Fibroblast of skin of left biceps (primary cell): ENCODE results near the gene UQCC2.

Experiments used
- DNase-seq, 2 experiments: peaks; one replicate each; pipeline ENCODE4 v3.0.0-alpha.2; 2013; ENCODE audit warnings: low read depth in 2 of 2

The UQCC2 gene

DNA sequence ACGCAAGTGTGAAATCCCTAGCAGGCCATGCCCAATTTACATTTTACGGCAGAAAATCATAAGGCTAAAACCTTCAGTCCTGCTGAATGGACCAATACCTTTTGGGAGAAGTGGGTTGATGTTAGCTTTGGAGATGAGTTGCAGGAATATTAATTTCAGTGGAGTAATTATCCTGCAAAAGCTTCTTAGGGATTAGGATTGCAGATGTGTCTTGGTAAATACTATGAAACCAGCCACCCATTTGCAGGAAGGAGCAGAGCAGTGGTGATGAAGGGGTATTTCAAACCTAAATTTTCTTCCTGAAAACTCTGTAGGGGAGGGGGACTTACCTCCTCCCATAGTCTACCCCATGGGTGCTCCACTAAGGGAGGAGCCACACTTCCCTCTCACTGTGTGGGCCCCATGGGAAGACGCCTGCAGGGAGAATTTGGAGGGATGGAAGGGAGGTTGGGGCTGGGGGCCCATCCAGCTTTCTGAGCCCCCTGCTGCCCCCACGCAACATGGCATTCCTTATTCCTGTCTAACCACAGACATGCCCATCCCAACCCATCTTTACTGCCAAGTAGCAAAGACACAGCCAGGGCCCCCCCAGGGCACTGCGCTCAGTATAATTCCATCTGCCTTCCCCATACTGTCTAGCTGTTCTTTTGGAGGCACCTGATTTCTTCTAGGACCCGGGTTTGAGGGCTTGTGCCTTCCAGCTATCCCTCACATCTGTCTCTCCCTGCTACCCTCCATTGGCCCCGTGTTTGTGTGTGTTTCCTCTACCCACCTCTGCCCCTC is 14.6 kb upstream of the UQCC2 start:
- DNase-seq, result no peak

- no peak for DNase-seq
Observed at GRCh38 chr6:33725222-33725621, 13.7 kb upstream of the UQCC2 start.

GRCh38 chr6:33724102-33725023 is 12.9 kb upstream of the UQCC2 start:
- no peak for DNase-seq

- no peak for DNase-seq
Observed at GRCh38 chr6:33723371-33724085, 12.0 kb upstream of the UQCC2 start.

- DNase-seq, result no peak
Observed at GRCh38 chr6:33722103-33722623, 10.7 kb upstream of the UQCC2 start.

DNA sequence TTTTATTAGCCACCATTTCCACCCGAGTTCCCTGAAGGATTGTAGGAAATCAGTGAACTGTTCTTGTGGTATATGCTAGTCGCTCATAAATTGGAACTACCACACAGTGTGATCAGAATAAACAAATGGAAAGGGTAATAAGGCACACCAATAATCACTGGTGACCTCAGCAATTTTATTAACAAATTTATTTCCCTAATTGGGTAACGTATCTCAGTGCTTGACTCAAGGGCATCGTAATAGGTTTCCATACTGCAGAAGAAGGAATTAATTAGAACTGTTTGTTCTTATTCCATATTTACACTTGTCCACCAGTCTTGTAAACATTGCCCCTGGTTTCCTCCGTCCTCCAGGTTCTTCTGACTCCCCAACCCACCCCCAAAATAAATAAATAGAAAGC is 10.0 kb upstream of the UQCC2 start:
- no peak for DNase-seq

DNA sequence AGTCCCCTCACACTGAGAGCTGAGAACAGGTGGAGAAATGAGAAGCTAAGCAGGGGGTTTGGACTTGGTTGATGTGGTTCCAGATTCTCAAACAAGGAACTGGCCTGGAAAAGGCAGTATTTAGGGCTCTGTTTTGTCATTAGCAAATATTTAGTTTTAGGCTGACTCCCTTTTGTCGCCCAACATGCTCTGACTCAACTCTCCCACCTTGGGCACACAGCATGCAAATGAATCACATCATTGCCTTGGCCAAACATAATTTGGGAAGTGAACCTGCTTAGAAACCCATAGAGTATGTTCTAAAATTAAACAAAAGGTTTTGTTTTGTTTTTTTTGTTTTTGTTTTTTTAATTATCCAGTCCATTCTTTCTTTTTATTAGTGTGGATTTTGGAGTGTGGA is 9.5 kb upstream of the UQCC2 start:
- no peak for DNase-seq

DNA sequence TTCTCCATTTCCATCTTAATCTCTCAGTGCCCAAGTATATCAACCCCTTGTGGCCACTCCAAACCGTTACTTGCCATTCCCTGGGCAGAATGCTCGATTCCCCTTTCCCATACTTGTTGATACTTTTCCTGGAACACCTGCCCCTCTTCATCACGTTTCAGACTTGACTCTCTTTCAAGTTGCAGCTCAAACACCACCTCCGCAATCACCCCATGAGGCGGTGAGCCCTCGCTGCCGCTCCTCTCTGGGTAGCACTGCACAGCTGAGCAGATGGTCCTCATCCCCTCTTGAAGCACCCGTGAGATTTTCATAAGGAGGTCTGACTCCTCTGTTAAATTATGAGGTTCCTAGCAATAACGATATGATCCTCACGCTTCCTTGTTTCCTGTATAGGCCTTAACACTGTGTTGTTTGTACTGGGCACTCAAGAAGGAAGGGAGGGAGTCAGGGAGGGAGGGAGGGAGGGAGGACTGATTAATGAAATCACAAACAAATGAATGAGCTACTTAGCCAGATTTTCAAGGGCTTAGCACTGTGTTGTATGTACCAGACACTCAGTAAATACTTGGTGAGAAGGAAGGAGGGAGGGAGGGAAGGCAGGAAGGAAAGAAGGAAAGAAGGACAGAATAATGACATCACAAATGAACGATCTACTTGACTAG is 8.0 kb upstream of the UQCC2 start:
- DNase-seq, result no peak

DNA sequence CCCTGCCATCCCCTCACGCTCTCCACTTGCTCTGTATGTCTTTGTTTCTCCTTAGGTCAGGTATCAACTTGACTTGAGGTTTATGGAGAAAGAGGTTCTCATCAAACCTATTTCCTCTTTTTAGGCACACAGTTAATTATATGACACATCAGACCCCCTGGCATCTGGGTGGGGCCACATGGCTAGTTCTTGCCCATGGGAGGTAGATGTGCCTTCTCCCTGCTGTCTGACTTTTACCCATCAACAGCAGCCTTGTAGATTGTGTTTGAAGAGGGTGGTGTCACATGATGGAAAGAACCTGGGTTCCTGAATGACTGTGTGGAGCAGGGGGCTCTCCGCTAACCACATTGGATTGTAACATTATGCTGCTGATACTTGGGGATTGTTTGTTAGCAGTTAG is 7.2 kb upstream of the UQCC2 start:
- no peak for DNase-seq

- DNase-seq, result no peak
Observed at GRCh38 chr6:33717934-33718455, 6.5 kb upstream of the UQCC2 start.

DNA sequence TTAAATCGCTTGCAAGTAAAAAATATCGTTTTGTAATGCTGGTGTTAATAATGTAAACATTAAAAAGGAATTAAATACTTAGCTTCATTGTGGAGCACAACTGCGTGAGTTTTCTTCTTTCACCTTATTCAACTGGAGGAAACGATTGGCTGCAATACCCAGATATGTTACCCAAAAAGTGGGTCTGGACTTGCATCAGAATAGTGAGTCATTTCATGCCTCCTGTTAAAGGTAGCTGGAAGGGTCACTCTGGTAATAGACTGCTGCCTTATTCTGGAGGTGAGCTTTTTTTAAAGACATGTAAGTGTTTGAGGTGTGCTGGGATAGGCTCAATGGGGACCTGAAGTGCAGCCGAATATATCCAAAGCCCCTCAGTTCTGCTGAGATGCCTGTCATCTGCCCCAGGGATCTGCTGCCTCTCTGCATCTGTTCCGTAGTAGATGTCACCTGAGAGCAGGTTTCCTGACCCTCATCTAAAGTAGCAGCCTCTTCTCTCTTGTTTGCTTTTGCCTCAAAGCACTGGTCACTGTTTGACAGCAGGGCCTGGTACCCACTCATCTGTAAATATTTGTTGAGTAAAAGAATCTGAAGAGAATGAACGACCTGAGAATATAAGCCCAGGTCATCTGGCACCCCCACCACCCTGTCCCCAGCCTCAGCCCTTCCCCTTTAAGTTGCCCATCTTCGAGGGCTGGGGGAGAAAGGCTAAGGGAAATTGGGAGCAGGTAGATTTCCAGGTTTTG is 5.6 kb upstream of the UQCC2 start:
- no peak for DNase-seq

GRCh38 chr6:33716379-33716778 is 4.9 kb upstream of the UQCC2 start:
- no peak for DNase-seq

- DNase-seq, result no peak
Observed at GRCh38 chr6:33714385-33715040, 3.0 kb upstream of the UQCC2 start.

DNA sequence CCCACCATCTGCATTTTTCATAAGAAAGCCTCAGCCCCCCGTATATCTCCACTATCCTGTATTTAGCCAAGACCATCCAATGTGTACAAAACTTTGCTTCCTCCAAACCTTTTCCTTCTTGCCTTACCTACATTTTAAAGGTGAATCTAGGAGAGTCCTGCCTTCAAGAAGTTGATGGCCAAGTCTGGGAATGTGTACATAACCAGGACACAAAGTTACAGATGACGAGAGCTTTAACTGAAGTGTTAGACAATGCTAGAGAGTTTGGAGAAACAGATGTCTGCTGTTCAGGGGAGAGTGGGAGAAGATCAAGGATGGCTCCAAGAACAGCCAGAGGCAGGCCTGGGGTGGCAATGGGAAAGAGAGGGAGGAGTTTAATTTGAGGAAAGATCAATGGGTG is 2.3 kb upstream of the UQCC2 start:
- DNase-seq, result no peak

DNA sequence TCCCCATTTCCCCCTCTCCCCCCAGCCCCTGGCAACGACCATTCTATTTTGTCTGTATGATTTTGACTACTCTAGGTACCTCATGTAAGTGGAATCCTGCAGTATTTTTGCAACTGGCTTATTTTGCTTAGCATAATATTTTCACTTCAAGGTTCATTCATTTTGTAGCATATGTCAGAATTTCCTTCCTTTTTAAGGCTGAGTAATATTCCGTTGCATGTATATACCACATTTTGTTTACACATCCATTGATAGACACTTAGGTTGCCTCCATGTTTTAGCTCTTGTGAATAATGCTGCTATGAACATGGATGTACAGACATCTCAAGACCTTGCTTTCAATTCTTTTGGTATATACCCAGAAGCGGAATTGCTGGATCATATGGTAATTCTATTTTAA is 1.4 kb upstream of the UQCC2 start:
- no peak for DNase-seq

GRCh38 chr6:33710296-33711121 is 991 bp downstream of the UQCC2 start:
- no peak for DNase-seq

DNA sequence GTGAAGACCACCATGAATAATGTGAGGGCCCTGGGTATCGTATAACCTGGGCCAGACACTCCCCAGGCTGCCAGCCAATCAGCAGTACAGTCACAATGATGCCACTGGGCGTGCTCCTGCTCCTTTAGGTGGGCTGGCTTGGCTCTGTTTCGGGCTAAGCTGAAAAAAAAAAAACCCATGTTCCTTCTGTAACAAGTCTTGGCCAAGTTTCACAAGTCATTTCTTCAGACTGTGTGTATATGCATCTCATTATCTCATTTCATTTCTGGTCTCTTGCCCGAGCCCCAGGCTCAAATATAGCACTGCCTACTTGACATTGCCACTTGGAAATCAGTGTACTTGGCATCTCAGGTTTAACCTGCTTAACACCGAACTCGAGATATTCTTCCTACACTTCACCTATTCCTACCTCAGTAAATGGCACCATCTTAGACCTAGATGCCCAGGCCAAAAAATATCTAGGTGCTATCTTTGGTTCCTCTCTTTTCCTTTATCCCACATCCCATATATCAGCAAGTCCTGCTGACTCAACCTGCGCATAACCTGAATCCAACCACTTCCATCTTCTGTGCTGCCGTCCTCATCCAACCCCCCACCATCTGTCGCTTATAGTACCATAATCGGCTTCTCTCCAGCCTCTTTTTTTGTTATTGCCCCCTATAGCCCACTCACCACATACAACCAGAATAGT is 1.8 kb downstream of the UQCC2 start:
- no peak for DNase-seq

DNA sequence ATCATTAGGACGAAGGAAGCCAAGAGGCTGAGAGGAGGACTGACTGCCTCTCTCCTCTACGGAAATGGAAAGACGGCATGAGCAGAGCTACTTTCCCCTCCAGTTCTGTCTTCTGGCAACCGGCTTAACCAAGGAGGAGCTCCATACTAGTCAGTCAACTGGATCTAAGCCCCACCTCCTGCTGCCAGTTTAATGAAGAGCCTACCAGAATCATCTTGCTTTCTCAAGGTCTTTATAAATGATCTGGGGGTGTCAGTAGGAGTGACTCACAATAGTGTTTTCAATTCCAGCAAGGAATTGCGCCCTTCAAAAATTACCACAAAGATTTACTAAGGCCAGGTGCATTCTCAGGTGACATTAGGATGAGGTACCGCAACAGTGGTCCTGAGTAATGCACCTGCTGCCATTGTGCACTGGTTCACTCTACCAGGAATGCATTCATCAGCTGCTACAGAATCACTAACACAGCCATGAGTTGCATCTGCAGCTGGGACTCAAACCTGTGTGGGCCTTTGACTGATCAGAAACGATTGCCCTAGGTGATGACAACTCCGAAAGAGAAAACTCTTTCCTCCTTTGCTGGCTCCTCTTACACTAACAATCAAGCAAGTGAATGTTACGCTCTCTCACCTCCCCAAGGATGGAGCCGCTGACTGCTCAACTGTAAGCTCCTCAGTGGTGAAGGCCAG is 2.8 kb downstream of the UQCC2 start:
- no peak for DNase-seq
